A549 treated with RU486 at 1 μM for 4 hours (cell line): ENCODE measurements around the gene KCTD17. TPM values are rescaled to one million over a fixed set of nuclear protein-coding genes. Genes with fewer than 3 reads are reported as not detected.

Experiments used
- total RNA-seq: library from RNA; stranded (reverse); fragments of 200-300 nt; extraction: Qiagen RNA extraction; gene quantifications from 5 replicates; pipeline ENCODE4 v1.2.3, GENCODE V29; 2022; ENCODE audit warnings: low read depth

The KCTD17 gene, protein sequence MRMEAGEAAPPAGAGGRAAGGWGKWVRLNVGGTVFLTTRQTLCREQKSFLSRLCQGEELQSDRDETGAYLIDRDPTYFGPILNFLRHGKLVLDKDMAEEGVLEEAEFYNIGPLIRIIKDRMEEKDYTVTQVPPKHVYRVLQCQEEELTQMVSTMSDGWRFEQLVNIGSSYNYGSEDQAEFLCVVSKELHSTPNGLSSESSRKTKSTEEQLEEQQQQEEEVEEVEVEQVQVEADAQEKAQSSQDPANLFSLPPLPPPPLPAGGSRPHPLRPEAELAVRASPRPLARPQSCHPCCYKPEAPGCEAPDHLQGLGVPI
- total RNA-seq = 20.8 to 26.1 TPM (median 23.2 TPM) in 5 replicates

GRCh38 chr22:37051391-37052385, at the start of gene KCTD17:
KCTD17 (plus strand) TSS chr22:37051742; CDS start chr22:37051761, 19 bp downstream.

DNA sequence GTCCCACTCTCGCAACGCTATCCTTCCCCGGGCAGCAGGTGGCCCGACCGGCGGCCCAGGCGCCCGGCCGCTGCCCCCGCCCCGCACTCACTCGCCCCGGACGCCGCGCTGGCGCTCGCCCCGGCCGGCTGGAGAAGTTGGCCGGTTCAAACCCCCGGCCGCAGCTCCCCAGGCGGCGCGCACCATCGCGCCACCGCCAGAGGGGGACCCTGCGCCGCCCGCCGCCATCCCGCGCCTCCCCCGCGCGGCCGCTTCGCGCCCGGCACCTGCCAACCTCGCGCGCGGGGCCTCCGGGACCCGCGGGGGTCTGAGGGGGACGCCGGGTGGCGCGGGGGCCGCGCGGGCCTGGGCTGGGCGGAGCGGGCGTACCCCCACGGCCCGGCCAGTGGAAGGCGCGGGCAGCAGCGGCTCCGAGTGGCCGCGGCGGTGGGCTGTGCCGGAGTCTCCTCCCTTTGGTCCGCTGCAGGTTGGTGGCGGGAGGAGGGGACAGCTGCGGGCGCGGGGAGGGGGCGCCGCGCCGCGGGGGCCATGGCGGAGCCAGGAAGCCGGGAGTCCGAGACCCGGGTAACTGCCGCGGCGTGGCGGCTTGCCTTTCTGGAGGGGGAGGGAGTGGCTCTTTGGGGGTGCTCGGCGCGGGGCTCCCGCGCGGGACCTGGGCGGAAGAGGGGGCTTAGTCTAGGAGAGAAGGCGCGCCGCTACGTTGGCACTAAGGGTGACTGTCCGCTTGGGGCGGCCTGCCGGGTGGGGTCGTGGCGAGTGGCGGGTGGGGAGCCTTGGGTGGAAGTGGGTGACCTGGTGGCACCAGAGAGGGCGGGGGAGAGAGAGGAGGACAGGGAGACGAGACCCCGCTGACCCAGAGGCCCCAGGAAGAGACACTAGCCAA, 32.0 kb upstream of the KCTD17 start, which contains the start of the genes MPST and TST:
Gene MPST (plus strand): TSS at position 434 of the 883 bp plus-strand sequence. CDS start 95 bp downstream, at position 529.
Gene TST (minus strand): TSS at position 139 of the 883 bp plus-strand sequence. CDS start 715 bp downstream, outside the sequence.

DNA sequence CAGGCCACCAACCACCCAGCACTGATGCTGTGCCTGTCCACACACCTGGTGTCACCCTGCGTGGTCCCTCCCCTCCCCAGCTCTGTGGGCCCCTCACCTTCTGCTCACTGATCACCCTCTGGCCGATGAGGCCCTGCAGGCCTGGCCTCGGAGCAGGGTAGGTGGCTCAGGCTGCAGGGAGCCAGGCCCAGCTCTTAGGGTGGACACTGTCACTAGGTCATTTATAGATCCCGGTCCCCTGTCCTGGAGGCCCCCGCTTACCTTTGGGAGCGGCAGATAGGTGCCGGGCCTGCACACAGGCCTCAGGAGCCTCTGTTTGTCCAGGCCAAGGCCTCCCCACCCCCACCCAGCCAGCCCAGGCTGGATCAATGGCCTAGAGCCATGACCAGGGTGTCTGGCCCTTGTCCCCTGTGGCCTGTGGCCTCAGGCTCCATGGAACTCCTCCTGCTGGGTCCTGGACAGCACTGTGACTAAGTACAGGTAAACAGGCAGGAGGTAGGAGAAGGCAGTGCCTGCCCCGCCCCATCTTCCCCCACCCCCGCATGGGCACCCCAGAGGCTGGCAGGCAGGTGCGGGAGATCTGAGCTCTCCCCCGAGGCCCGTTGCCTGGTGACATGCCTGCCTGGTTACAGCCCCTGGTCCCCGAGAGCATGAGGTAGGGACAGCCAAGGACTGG, 57.8 kb downstream of the KCTD17 start, which contains the start of gene TMPRSS6:
Gene TMPRSS6 (minus strand): TSS at position 472 of the 676 bp plus-strand sequence. CDS start 6,296 bp downstream, outside the sequence.

Other genes starting within 250 kb of the KCTD17 start
- not detected in 5 replicates for gene PVALB, start 234.7 kb upstream of the KCTD17 start, total RNA-seq
- gene NCF4, start 190.7 kb upstream of the KCTD17 start, total RNA-seq = not detected in 5 replicates
- gene CSF2RB, start 138.1 kb upstream of the KCTD17 start, total RNA-seq = not detected in 5 replicates
- 38.8 to 56.7 TPM (median 48.8 TPM) in 5 replicates for gene TST, start 32.3 kb upstream of the KCTD17 start, total RNA-seq
- gene MPST, start 32.0 kb upstream of the KCTD17 start, total RNA-seq = 43.4 to 76.3 TPM (median 69.4 TPM) in 5 replicates
- not detected in 5 replicates for gene TMPRSS6, start 58.0 kb downstream of the KCTD17 start, total RNA-seq
- gene IL2RB, start 98.2 kb downstream of the KCTD17 start, total RNA-seq = 0.06 to 0.09 TPM (median 0.09 TPM) in 3 of 5 replicates, not detected in the others
- gene C1QTNF6, start 136.5 kb downstream of the KCTD17 start, total RNA-seq = 8.6 to 13.6 TPM (median 10.9 TPM) in 5 replicates
- not detected in 5 replicates for gene SSTR3, start 160.7 kb downstream of the KCTD17 start, total RNA-seq
- gene RAC2, start 192.5 kb downstream of the KCTD17 start, total RNA-seq = 0.16 to 0.23 TPM (median 0.16 TPM) in 3 of 5 replicates, not detected in the others
- 0.61 to 0.94 TPM (median 0.86 TPM) in 5 replicates for gene CYTH4, start 230.8 kb downstream of the KCTD17 start, total RNA-seq